ENCODE data around the gene CDC42BPA.
"Not testable (repeated sequence)": the region's sequence is repeated elsewhere in the genome, so short reads cannot be mapped to it uniquely, and the experiment has no call there.

Gene CDC42BPA

DNA sequence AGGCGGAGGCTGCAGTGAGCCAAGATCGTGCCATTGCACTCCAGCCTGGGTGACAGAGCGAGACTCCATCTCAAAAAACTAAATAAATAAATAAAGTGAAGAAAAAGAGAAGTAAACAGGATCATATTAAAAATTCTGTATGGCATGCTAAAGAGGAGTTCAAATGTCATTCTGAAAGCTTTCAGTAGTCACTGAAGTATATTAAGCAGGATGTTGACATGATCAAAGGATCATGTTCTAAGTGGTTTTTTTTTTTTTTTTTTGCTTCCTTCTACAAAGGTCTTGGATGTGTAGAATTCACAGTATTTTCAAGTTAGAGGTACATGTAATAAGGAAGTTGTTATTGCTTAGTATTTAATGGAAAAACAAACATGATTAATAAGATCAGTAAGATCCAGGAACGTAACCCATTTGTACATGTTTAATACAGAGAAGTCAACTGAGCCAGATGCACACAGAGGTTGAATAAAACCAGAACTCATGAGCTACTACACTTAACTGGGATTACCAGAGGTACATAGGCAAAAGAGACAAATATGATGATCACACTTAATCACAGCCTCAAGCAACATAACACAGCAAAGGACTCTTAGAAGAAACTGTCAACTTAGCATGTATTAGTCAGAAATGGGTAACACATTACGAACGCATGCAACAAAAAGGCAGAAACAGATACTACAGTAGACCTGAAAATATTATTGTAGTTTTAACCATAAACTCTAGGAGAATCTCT is 12.2 kb downstream of the CDC42BPA start:
- no peak for DNase-seq

DNA sequence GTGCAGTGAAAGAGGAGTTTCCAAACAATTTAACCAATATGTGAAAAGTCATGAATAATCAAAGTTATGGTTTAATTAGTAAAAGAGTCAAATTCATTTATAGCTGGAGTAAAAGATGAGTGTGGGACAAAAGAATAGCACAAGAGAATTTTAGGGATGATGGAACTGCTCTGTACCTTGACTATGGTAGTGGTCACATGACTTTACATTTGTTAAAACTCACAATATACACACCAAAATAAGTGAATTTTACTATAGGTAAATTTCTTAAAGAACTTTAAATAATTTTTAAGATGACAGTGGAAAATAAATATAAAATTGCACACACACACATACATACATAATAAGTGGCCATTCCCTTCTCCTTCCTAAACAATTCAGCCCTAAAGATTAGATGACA is 13.6 kb downstream of the CDC42BPA start:
- DNase-seq: no peak

DNA sequence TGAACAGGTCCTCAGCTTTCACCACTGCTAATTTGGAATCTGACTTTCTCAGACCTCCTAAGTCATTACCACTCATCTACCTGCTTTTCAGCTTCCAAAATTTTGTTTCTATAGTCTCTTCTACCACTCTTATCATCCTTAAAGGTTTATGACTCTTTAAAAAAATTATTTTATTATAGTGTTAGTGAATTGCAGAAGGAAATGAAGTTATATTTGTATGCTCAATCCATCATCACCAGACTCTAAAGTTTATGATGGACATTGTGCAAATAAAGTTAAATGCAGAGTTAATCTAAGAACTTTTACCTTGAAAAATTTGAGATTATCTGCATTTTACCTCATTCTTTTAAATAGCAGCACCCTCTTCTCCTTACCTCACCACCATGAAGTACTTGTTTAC is 14.6 kb downstream of the CDC42BPA start:
- no peak for DNase-seq

DNA sequence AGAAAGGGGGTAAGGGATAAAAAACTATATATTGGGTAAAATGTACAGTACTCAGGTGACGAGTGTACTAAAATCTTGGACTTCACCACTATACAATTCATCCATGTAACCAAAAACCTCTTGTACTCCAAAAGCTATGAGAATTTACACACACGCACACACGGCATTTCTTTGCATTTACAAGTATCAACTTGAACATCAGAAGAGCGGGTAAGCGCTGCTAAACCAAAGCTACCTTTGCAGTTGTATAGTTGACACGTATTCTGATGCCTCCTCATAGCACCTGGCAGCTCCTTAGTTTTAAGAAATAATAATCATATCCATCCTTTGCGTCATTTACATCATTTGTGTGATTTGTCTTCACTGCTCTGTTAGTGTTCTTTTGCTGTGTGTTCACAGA is 17.6 kb downstream of the CDC42BPA start:
- DNase-seq: no peak

DNA sequence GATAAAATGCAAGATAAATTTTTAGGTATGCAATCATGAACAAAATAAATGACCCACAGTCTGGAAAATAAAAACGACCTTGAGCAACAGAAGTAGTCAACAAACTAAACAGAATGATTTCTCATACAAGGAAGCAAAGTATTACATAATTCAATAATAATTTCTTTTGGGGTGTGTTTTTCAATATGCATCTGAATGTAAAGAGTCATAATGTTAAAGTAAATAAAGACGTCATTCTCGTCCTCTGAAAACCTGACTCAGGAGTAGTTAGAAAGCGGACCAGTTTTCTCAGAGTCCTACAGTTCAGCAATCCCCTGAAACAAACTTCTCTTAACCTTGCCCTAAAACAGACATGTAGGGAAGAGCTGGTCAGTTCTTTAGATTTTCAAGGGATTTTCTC is 18.6 kb downstream of the CDC42BPA start:
- no peak for DNase-seq

DNA sequence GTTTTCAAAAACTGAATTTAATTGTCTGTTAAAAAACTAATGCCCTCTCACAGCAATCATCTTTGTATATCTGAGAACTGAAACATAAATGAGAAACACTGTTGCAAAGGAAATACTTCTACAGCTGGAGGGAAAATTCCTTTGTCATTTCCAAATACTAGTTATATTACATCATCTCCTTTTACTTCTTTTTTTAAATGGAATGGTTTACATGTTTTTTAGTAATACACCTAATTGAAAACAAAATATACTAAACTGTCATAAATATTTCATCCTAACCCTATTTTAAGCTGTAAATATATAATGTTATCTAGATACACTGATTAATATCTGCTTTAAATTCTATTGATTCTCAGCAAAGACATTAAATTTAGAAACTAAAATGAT is 19.1 kb downstream of the CDC42BPA start:
- no peak for DNase-seq

DNA sequence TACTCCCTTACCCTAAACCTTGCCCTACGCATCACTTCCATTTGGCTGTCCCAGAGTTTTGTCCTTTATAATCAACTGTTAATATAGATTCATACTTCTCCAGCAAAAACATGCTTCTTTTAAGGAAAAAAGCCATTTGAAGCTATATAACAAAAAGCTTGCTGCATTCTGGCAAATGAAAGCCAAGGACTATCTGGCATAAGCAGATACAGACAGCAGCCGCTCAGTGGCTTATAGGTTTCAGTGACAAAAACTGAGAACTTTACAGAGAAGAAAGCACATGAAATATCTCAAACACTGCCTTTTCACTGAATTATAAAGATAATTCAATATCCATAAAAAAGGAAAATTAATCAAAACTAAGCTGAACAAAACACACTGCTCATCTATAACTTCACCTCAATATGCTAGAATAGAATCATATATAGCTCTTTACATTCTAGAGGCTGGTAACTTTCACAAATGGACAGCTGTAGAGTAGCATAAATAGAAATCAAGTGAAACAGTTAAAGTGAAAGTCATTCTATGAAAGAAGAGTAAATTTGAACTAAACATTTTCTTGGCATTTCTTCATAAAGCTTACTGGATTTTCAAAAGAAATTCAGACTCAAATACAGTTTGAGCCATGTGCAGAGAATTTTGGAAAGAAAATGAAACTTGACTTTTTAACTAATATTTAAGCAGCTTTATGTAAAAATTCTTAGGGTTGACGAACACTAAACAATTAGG is 19.6 kb downstream of the CDC42BPA start:
- no peak for DNase-seq

DNA sequence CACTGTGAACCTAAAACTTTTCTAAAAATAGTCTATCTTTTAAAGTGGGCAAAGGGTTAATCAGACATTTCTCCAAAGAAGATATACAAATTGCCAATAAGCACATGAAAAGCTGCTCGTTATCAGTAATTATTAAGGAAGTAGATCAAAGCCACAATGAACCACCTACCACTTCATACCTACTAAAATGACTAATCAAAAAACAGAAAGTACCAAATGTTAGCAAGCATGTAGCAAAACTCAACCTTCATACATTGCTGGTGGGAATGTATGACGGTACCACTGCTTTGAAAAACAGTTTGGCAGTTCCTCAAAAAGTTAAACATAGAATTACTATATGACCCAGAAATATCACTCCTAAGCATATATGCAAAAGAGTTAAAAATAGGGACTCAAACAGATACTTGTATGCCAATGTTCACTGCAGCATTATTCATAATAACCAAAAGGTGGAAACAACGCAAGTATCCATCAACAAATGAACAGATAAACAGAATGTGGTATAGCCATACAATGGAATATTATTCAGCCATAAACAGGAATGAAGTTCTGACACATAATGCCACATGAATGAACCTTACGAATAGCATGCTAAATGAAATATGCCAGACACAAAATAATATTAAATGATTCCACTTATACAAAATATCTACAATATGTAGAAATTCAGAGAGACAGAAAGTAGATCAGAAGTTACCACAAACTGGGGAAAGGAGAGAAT is 21.1 kb downstream of the CDC42BPA start:
- no peak for DNase-seq

DNA sequence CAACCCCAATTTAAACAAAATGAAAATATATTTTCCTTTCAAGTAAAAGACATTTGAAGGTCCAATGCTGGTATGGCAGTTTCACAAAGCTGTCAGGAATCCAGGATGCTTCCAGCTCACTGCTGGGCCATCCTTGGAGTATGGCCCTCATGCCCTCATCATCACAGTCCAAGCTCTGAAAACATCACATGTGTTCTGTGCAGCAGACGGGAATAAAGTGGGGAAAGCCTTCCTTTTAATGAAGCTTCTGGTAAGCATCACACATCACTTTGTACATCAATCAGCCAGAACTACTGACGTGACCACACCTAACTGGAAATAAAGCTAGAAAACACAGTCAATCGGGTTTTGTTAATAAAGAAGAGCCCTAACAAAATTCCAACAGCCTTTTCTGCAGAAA is 22.7 kb downstream of the CDC42BPA start:
- DNase-seq: no peak

DNA sequence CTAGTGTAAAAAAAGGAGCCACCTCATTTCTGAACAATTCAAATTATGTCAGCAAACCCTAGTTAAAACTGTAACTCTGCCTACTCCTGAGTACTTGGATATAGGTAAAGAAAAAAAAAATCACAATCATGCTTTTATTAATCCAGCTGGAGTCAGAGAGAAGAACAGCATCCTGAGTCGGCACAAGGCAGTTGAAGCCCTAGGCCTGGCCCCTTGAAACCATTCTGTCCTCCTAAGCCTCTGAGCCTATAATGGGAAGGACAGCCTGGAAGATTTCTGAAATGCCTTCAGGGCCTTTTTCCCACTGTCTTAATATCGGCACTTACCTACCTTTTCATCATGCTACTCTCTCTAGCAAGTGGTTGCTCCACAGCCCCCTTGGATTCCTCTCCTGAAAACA is 32.5 kb downstream of the CDC42BPA start:
- DNase-seq: no peak

DNA sequence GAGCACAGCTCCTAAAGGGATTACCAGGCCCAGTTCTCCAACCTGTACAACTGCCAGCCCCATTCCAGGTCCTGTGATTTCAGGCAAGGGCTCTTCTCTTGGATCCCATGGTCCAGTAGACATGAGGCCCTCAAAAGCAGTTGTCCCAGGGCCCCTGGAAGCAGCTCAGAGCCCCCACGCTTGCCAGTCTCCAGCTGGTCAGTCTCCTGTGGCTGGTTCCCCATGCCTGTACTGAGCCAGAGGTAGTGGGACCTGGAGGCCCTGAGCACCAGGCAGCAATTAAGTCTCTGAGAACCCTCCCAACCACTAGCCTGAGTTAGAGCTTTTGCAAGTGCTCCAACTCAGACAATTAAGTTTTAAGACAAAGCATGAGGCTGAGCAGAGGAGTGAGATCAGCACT is 36.9 kb downstream of the CDC42BPA start:
- DNase-seq: no peak

DNA sequence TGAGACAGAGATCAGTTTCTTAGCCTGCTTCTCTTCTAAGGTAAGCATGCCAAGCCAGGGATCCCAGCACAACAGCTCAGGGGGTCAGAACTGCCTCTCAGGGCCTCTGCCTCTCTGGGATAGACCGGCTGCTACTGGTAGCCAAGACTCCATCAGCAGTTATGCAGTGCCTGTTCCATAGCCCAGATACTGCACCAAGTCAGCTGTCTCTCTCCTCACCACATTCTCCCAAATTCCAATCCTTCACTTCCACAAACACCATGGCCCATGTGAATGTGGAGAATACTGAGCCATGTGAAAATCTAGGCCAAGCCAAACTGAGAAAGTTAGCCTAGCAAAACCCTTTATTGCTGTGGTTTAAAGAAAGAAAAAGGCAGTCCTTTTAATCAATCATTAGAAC is 37.5 kb downstream of the CDC42BPA start:
- no peak for DNase-seq

DNA sequence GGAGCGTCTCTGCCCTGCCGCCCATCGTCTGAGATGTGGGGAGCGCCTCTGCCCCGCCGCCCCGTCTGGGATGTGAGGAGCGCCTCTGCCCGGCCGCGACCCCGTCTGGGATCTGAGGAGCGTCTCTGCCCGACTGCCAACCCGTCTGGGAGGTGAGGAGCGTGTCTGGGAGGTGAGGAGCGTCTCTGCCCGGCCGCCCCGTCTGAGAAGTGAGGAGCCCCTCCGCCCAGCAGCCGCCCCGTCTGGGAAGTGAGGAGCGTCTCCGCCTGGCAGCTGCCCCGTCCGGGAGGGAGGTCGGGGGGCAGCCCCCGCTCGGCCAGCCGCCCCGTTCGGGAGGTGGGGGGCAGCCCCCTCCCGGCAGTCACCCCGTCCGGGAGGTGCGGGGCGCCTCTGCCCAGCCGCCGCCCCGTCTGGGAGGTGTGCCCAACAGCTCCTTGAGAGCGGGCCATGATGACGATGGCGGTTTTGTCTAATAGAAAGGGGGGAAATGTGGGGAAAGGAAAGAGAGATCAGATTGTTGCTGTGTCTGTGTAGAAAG is 42.1 kb downstream of the CDC42BPA start:
- DNase-seq: not testable (repeated sequence)

DNA sequence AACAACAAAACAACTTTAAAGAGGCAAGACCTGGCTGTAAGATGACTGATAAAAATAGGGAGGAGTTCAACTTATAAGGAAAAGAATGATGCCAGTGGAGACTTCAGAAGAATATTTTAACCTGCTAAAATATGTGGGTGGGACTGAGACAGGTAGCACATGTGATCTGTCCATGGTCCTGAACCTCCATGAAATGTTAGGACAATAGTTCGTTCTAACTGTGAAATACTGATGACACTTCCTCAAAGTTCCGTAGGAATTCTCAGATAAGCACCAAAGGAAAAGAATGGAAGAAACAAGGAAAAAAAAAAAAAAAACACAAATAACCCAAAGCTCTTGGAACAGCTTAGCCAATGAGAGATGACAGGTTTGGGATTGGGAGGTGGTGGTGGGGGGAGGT is 44.7 kb downstream of the CDC42BPA start:
- DNase-seq: no peak

DNA sequence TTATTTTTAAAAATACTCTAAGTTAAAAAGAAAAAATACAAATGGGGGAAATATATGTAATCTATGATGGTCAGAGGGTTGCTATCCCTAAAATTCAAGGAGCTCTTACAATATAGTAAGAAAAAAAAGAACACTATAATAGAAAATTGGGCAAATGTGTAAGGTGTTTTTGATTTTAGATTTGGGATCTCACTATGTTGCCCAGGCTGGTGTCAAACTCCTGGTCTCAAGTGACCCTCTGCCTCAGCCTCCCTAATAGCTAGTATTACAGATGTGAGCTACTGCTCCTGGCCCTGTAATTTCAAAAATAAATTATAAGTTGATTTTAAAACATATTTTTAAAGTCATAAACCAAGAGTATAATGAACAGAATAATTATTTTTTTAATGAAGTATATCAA is 45.9 kb downstream of the CDC42BPA start:
- DNase-seq: no peak

DNA sequence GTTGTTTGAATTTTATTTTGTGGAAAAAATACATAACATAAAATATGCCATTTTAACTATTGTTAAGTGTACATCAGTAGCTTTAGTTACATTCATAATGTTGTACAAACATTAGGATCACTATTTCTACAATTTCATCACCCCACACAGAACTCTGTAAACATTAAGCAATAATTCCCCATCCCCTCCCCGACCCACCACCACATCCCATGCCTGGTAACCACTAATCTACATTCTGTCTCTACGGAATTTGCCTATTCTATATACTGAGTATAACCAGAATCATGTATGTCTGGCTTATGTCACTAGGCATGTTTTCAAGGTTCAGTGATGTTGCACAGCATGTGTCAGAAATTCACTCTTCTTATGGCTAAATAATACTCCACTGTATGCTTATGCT is 47.7 kb downstream of the CDC42BPA start:
- DNase-seq: no peak

DNA sequence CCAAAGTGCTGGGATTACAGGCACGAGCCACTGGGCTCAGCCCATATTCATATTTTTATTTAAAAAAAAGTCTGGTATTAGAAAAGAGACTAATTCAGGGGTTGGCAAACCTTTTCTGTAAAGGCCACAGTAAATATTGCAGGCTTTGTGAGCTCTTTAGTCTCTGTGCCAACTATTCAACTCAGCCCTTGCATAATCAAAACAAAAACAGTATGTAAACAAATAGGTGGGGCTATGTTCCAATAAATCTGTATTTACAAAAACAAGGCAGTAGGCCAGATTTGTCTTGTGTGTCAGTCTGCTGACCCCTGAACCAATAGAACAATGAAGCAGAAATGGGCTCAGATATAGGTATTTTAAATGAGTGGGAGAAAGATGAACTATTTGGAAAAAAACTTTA is 49.3 kb downstream of the CDC42BPA start:
- no peak for DNase-seq

DNA sequence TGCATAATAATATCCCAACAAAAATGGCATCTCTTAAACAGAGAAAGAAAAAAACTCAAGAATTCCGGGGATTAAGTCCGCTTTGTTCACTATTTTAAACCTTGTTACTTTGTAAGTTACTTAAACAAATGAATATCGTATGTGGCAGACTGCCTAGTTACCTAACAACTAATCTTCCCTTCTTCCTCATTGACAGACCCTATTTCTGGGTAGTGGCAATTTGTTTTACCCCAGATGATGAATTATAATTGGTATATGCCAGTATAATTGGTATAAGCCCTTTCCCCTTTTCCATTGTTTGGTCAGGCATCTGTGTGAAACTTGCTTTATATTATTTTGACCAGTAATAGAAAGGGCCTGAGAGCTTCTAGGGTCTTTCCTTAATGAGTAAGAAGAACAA is 52.4 kb downstream of the CDC42BPA start:
- DNase-seq: no peak

DNA sequence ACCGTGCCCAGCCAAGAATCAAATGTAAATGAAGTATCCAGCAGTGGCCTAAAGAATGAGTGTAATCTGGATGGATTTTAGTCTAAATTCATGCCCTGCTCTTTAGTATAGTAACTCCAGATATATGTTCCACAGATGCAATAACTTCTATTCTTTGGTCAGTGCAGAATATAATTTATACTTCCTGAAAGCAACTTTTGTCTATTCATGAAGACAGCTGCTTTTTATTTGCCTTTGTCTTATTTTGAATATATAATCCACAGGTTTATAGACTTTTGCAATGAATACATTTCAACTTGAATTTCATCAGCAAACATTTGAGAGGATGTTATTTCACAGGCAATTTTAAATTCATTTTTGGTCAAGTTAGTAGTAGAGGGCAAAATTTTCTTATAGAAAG is 54.4 kb downstream of the CDC42BPA start:
- DNase-seq: no peak

DNA sequence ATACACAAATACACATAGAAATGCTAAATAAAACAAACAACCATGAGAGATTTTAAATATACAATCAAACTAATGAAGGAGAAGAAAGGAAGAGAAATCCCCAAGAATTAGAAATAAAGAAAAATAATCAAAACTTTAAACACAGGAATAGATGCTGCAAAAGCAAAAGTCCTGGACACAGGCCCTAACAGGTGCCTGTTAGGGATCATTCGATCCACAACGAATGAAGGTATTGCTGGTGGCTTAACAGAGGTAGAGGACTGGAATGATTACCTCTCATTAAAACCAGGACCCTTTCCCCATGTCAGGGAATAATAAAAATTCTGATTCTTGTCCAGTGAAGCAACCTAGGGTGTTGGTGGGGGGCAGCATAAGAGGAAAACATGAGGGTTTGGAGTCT is 56.8 kb downstream of the CDC42BPA start:
- no peak for DNase-seq

DNA sequence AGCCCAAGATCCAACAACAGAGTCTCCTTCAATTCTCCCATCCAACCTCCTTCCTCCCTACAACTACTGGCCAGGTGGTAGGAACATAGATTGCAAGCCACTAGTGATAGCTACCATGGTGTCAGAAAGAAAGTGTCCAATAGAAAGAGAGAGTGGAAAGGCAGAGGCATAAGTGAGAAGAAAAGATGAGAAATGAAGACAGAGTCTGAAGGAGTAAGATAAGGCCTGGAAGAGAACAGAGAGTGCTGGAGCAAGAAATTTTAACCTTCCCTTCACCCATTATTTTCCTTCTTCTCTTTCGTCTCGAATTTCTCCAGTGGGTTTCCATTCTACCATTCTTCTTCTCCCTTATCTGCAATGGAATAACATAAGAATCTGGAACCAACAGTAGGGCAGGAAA is 57.9 kb downstream of the CDC42BPA start:
- DNase-seq: no peak

DNA sequence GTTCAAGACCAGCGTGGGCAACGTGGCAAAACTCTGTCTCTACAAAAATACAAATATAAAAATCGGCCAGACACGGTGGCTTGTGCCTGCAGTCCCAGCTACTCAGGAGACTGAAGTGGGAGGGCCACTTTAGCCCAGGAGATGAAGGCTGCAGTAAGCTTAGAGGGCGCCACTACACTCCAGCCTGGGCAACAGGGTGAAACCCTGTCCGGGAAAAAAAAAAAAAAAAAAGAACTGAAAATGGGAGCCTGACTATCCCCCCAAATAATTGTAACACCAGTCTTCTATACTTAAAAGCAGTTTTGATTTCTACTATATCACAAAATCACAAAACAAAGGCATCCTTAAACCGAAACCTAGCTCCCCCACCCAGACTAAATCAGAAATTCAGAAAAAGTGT is 60.3 kb downstream of the CDC42BPA start:
- no peak for DNase-seq

DNA sequence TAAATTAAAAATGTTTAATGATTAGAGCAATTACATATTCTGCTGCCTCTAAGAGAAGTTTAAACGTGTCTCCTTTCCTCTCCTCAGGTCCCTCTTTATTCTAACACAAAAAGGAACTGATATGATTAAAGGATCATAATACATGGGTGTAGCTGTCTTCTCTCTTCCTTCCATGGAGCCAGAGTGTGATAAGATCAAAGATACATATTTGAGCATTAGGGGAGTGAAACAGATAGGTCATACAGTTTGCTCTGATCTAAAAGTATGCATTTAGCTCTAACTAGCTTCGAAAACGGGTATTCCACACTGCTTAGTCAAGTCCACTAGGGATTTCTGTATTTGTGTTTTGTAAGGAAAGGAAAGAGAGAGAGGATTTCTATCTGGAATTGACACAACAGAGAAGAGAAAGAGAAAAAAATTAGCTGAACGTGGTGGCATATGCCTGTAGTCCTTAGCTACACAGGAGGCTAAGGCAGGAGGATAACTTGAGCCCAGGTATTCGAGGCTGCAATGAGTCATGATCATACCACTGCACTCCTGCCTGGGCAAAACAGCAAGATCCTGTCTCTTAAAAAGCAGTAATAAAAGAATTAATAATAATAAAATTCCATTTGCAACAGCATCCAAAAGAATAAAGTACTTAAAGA is 63.1 kb downstream of the CDC42BPA start:
- DNase-seq: no peak

Measured in amniotic stem cell (primary cell).